Smooth muscle cell (in vitro differentiated cells): ENCODE data around the gene CCDC14. TPM values are rescaled to one million over a fixed set of nuclear protein-coding genes. Genes with fewer than 3 reads are reported as not detected.
"Not testable (repeated sequence)": the region's sequence is repeated elsewhere in the genome, so short reads cannot be mapped to it uniquely, and the experiment has no call there.

Experiments
- DNase-seq: peaks from one replicate; lab custom pipeline; 2025; ENCODE audit not compliant: unreplicated experiment; lab: John Stamatoyannopoulos, UW
- H2AFZ ChIP-seq: fragments of 200-600 bp; sonication (generic); 2 replicates; pipeline ENCODE4 v1.6.0; 2016; ENCODE audit warnings: antibody characterized with exemption, low read depth, mild to moderate bottlenecking
- H3F3A ChIP-seq: fragments of 200-600 bp; sonication (generic); 2 replicates; pipeline ENCODE4 v1.6.0; 2017; ENCODE audit warnings: antibody characterized with exemption, low read depth
- H3K27ac ChIP-seq: fragments of 200-600 bp; sonication (generic); 2 replicates; pipeline ENCODE4 v1.5.1; 2016; ENCODE audit warnings: low read depth, mild to moderate bottlenecking
- H3K27me3 ChIP-seq: fragments of 200-600 bp; sonication (generic); 2 replicates; pipeline ENCODE4 v1.6.1; 2016; ENCODE audit warnings: low read depth, mild to moderate bottlenecking
- H3K36me3 ChIP-seq: fragments of 200-600 bp; sonication (generic); 2 replicates; pipeline ENCODE4 v1.5.1; 2016; ENCODE audit warnings: low read depth
- H3K4me1 ChIP-seq: fragments of 200-600 bp; sonication (generic); 2 replicates; pipeline ENCODE4 v1.5.1; 2016; ENCODE audit warnings: low read depth
- H3K4me2 ChIP-seq: fragments of 200-600 bp; sonication (generic); 2 replicates; pipeline ENCODE4 v1.6.0; 2016; ENCODE audit warnings: mild to moderate bottlenecking
- H3K4me3 ChIP-seq: fragments of 200-600 bp; sonication (generic); 2 replicates; pipeline ENCODE4 v1.5.1; 2016; ENCODE audit warnings: mild to moderate bottlenecking
- H3K79me2 ChIP-seq: fragments of 200-600 bp; sonication (generic); 2 replicates; pipeline ENCODE4 v1.6.0; 2016; ENCODE audit warnings: low read depth, mild to moderate bottlenecking
- H3K9ac ChIP-seq: fragments of 200-600 bp; sonication (generic); 2 replicates; pipeline ENCODE4 v1.6.0; 2016; ENCODE audit warnings: low read depth
- H3K9me3 ChIP-seq: fragments of 200-600 bp; sonication (generic); replicated peaks from 2 replicates; pipeline ENCODE4 v1.5.1; 2016; ENCODE audit warnings: low read depth
- H4K20me1 ChIP-seq: fragments of 200-600 bp; sonication (generic); 2 replicates; pipeline ENCODE4 v1.6.0; 2016; ENCODE audit warnings: low read depth
- WGBS: methylation state at CpG from one replicate; pipeline ENCODE4 v1.1.7; 2016; ENCODE audit warnings: low lambda C conversion rate; 5-methylcytosine and 5-hydroxymethylcytosine counted together
- polyA plus RNA-seq: library from polyadenylated mRNA; unstranded; fragments of >200 nt; fragmentation: Nextera tagmentation; extraction: Ambion mirVana; gene quantifications from 2 replicates; pipeline ENCODE4 v1.2.1, GENCODE V29; 2016
- total RNA-seq: library from RNA; depleted of rRNA; stranded (reverse); fragments of >200 nt; gene quantifications from 2 replicates; pipeline ENCODE4 v1.2.3, GENCODE V29; 2014
- TF ChIP-seq, protein P1 (sequence below): fragments of 200-600 bp; sonication (generic); IDR thresholded peaks from 2 replicates; pipeline ENCODE4 v1.5.1; 2017; ENCODE audit warnings: borderline replicate concordance, mild to moderate bottlenecking, antibody characterized with exemption; ENCODE audit not compliant: insufficient read depth, poor library complexity, severe bottlenecking

CCDC14 gene
- total and polyA plus RNA-seq, 2 experiments from 2014 or later: 15.4 to 80.9 TPM

DNA sequence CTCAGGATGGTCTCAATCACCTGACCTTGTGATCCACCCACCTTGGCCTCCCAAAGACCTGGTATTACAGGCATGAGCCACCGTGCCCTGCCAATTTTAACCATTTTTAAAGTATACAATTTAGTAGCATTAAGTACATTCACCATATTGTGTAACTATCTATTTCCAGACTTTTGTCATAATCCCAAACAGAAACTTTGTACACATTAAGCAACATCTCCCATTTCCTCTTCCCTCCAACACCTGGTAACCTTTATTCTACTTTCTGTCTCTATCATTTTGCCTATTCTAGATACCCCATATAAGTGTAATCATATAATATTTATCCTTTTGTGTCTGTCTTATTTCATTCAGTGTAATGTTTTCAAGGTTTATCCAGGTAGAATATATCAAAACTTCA is 68.0 kb downstream of the CCDC14 start:
- Histone ChIP-seq H3K36me3 (no peaks in the 10 kb centered on the region), H3F3A (no peaks in the 10 kb centered on the region), H3K27me3 (no peaks in the 10 kb centered on the region), H3K27ac (no peak overlapping the region), H3K4me1 (no peaks in the 10 kb centered on the region), H3K79me2 (no peaks in the 10 kb centered on the region), H3K9ac (no peak overlapping the region), H2AFZ (no peak overlapping the region), H3K4me3 (no peak overlapping the region), H4K20me1 (no peaks in the 10 kb centered on the region), H3K4me2 (no peak overlapping the region), H3K9me3 (peaks cover 7% of the 10 kb centered on the region)
- no peak for DNase-seq
- TF ChIP-seq, protein P1, sequence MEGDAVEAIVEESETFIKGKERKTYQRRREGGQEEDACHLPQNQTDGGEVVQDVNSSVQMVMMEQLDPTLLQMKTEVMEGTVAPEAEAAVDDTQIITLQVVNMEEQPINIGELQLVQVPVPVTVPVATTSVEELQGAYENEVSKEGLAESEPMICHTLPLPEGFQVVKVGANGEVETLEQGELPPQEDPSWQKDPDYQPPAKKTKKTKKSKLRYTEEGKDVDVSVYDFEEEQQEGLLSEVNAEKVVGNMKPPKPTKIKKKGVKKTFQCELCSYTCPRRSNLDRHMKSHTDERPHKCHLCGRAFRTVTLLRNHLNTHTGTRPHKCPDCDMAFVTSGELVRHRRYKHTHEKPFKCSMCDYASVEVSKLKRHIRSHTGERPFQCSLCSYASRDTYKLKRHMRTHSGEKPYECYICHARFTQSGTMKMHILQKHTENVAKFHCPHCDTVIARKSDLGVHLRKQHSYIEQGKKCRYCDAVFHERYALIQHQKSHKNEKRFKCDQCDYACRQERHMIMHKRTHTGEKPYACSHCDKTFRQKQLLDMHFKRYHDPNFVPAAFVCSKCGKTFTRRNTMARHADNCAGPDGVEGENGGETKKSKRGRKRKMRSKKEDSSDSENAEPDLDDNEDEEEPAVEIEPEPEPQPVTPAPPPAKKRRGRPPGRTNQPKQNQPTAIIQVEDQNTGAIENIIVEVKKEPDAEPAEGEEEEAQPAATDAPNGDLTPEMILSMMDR: no peak
- WGBS: 95% methylated on average over 1 of the region's 1 CpG

DNA sequence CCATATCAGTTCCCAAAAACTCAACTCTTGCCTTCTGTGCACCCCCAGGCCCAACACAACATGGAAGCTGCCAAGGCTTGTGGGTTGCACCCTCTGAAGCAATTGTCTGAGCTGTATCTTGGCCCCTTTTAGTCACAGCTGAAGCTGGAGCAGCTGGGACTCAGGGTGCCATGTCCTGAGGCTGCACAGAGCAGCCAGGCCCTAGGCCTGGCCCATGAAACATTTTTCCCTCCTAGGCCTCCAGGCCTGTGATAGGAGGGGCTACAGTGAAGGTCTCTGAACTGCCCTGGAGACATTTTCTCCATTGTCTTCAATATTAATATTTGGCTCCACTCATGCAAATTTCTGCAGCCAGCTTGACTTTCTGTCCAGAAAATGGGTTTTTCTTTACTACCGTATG is 68.8 kb downstream of the CCDC14 start:
- Histone ChIP-seq H3K4me2 (no peak overlapping the region), H3K79me2 (no peaks in the 10 kb centered on the region), H3K27me3 (no peaks in the 10 kb centered on the region), H4K20me1 (no peaks in the 10 kb centered on the region), H3K9ac (no peak overlapping the region), H3F3A (no peaks in the 10 kb centered on the region), H3K36me3 (no peaks in the 10 kb centered on the region), H2AFZ (no peak overlapping the region), H3K27ac (no peak overlapping the region), H3K4me3 (no peak overlapping the region), H3K9me3 (peaks cover 7% of the 10 kb centered on the region), H3K4me1 (no peaks in the 10 kb centered on the region)
- WGBS: 0% methylated on average over 1 of the region's 1 CpG
- TF ChIP-seq, protein P1: no peak
- DNase-seq: no peak

DNA sequence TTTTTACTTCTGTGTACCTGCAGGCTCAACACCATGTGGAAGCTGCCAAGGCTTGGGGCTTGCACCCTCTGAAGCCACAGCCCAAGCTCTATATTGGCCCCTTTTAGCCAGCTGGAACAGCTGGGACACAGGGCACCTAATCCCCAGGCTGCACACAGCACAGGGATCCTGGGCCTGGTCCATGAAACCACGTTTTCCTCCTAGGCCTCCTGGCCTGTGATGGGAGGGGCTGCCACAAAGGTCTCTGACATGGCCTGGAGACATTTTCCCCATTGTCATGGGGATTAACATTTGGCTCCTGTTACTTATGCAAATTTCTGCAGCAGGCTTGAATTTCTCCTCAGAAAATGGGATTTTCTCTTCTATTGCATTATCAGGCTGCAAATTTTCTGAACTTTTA is 70.0 kb downstream of the CCDC14 start:
- H4K20me1 ChIP-seq, H3K27me3 ChIP-seq, H3K9me3 ChIP-seq, H2AFZ ChIP-seq, DNase-seq, H3K4me3 ChIP-seq, H3F3A ChIP-seq, H3K27ac ChIP-seq, H3K36me3 ChIP-seq, H3K4me2 ChIP-seq, H3K79me2 ChIP-seq, H3K9ac ChIP-seq, H3K4me1 ChIP-seq: not testable (repeated sequence)
- WGBS: 71% methylated on average over 1 of the region's 1 CpG

DNA sequence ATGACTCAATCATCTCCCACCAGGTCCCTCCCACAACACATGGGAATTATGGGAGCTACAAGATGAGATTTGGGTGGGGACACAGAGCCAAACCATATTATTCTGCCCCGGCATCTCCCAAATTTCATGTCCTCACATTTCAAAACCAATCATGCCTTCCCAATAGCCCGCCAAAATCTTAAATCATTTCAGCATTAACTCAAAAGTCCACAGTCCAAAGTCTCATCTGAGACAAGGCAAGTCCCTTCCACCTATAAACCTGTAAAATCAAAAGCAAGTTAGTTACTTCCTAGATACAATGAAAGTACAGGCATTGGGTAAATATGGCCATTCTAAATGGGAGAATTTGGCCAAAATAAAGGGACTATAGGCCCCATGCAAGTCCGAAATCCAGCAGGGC is 70.9 kb downstream of the CCDC14 start:
- H2AFZ ChIP-seq, H3K79me2 ChIP-seq, H3K9me3 ChIP-seq, H3K27me3 ChIP-seq, H4K20me1 ChIP-seq, H3K4me1 ChIP-seq, H3F3A ChIP-seq, DNase-seq, H3K4me2 ChIP-seq, H3K4me3 ChIP-seq, H3K9ac ChIP-seq, H3K36me3 ChIP-seq, H3K27ac ChIP-seq: not testable (repeated sequence)
- WGBS: 96% methylated on average over 3 of the region's 3 CpGs

DNA sequence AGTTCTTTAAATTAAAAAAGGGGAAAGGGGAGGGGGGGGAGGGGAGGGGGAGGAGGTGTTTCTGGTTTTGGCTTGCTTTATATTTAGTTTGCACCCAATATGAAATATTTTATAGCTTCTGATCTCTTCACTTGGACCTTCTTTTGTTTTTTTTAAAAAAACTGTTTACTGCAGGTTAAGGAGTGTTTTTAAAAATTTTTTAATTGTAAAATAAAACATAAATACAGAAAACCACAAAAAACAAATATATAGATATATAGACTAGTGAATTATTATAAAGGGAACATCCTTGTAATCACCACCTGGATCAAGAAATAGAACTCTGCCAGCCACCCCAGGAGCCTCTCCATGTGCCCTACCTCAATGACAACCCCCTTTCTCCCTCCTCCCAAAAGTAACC is 76.0 kb downstream of the CCDC14 start:
- H2AFZ ChIP-seq: no peak overlapping the region
- H3K9me3 ChIP-seq: no peaks in the 10 kb centered on the region
- H3K27me3 ChIP-seq: no peaks in the 10 kb centered on the region
- no peaks in the 10 kb centered on the region for H3K79me2 ChIP-seq
- no peaks in the 10 kb centered on the region for H3K36me3 ChIP-seq
- H3F3A ChIP-seq: no peaks in the 10 kb centered on the region
- no peaks in the 10 kb centered on the region for H4K20me1 ChIP-seq
- no peak overlapping the region for H3K9ac ChIP-seq
- peaks cover 17% of the 10 kb centered on the region for H3K4me1 ChIP-seq
- H3K4me3 ChIP-seq: peak overlapping the region; percentile 52
- no peak for DNase-seq
- no peak overlapping the region for H3K27ac ChIP-seq
- peak overlapping the region; percentile 89 for H3K4me2 ChIP-seq
- TF ChIP-seq, protein P1: no peak
